ENCODE data around the gene DTX3. TPM values are rescaled to one million over a fixed set of nuclear protein-coding genes. Genes with fewer than 3 reads are reported as not detected.
"Not testable (repeated sequence)": the region's sequence is repeated elsewhere in the genome, so short reads cannot be mapped to it uniquely, and the experiment has no call there.

DTX3 gene
- total RNA-seq, 1 experiment from 2014 or later: 18.1 TPM

GRCh38 chr12:57631566-57632072 lies 27.0 kb downstream of the DTX3 start:
- H3K4me1 ChIP-seq (replicated peaks; ENCODE audit: insufficient read depth): peaks cover 8% of the 10 kb centered on the region; the same call in 1 of the 2 replicates
- no peaks in the 10 kb centered on the region for H3K9me2 ChIP-seq (ENCODE audit: insufficient read depth)
- no peaks in the 10 kb centered on the region for H3K9me3 ChIP-seq (ENCODE audit: insufficient read depth, low read depth)
- no TSS peak for BruUV-seq (replicated peaks)
- H3K36me3 ChIP-seq (ENCODE audit: low read depth): no peaks in the 10 kb centered on the region
- intact Hi-C loops (cut with micrococcal nuclease; ENCODE audit: unreplicated experiment): loop anchor here (5.0 kb wide), 2 partner anchors 61 to 169 kb away; partner anchors contain the start of gene OS9
- TF ChIP-seq, protein P1, sequence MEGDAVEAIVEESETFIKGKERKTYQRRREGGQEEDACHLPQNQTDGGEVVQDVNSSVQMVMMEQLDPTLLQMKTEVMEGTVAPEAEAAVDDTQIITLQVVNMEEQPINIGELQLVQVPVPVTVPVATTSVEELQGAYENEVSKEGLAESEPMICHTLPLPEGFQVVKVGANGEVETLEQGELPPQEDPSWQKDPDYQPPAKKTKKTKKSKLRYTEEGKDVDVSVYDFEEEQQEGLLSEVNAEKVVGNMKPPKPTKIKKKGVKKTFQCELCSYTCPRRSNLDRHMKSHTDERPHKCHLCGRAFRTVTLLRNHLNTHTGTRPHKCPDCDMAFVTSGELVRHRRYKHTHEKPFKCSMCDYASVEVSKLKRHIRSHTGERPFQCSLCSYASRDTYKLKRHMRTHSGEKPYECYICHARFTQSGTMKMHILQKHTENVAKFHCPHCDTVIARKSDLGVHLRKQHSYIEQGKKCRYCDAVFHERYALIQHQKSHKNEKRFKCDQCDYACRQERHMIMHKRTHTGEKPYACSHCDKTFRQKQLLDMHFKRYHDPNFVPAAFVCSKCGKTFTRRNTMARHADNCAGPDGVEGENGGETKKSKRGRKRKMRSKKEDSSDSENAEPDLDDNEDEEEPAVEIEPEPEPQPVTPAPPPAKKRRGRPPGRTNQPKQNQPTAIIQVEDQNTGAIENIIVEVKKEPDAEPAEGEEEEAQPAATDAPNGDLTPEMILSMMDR (conservative IDR thresholded peaks at IDR 0.05): no peak
- no peak for TF ChIP-seq EZH2 (IDR thresholded peaks at IDR 0.05; ENCODE audit: low read depth)
- ChIA-PET POLR2A (ENCODE audit: unreplicated experiment) (no interaction called here), CTCF (no interaction called here)
- H4K20me1 ChIP-seq (ENCODE audit: insufficient read depth): no peaks in the 10 kb centered on the region
- H2AFZ ChIP-seq: no peak overlapping the region
- H3F3A ChIP-seq (ENCODE audit: insufficient read depth, low read depth): no peaks in the 10 kb centered on the region
- DNase-seq: no peak
- no peaks in the 10 kb centered on the region for H3K79me2 ChIP-seq (ENCODE audit: low read depth)
- peak overlapping the region; percentile 90; the same call in 1 of the 2 replicates for H3K4me2 ChIP-seq
- no peak overlapping the region for H3K27ac ChIP-seq
- H3K27me3 ChIP-seq (ENCODE audit: insufficient read depth, low read depth): no peaks in the 10 kb centered on the region
- no peak overlapping the region; the same call in 1 of the 2 replicates for H3K4me3 ChIP-seq

DNA sequence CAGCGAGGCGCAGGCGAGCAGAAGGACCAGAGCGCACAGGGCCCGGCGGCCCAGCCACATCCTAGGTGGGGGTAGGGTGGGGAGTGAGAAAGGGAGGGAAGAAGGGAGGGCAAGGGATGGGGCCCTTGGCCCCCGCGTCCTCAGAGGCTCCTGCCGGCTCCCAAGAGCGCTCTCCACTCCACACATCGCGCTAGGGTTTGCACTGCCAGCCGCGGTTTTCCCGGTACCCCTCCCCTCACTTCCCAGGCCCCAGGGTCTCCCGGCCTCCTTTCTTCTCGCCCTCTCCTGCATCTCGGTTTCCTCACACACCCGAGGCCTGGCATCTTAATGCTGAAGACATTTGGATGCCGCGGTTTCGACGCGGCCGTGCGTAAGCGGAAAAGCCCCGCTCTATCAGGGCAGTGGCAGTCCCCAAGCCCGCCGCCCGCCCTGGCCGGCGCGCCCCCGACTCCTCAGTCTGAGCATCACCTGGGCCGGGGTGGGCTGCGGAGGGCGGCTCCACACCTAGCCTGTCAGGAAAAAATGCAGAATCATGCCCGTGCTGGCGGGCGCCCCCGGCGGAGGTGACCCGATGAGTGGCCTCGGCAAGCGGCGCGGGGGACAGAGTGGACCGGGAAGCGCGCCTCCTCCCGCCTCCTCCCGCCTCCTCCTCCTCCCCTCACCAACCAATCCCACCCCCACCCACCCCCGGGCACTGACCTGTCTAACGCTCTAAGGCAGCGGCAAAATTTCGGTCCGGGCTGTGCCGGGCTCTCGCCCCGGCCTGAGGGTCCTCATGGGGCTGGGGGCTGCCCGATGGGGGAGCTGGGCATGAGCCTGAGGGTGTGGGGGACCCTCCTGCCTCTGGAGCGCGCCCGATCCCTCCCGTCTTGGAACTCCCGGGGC lies 27.7 kb downstream of the DTX3 start:
- Histone ChIP-seq H3K9me2 (ENCODE audit: insufficient read depth) (no peaks in the 10 kb centered on the region), H4K20me1 (ENCODE audit: insufficient read depth) (no peaks in the 10 kb centered on the region), H3K4me3 (peak overlapping the region; percentile 64), H3K27me3 (ENCODE audit: insufficient read depth, low read depth) (no peaks in the 10 kb centered on the region), H2AFZ (peak overlapping the region; percentile 95), H3K4me2 (peak overlapping the region; percentile 90), H3F3A (ENCODE audit: insufficient read depth, low read depth) (no peaks in the 10 kb centered on the region), H3K79me2 (ENCODE audit: low read depth) (no peaks in the 10 kb centered on the region), H3K4me1 (replicated peaks; ENCODE audit: insufficient read depth) (peaks cover 8% of the 10 kb centered on the region; the same call in 1 of the 2 replicates), H3K27ac (no peak overlapping the region), H3K9me3 (ENCODE audit: insufficient read depth, low read depth) (no peaks in the 10 kb centered on the region), H3K36me3 (ENCODE audit: low read depth) (no peaks in the 10 kb centered on the region)
- BruUV-seq (replicated peaks): no TSS peak
- DNase-seq: peak in 1 of 2 experiments; percentile 19
- ChIA-PET POLR2A (ENCODE audit: unreplicated experiment) (no interaction called here), CTCF (interaction anchor here (0.7 kb wide), 1 partner anchor 114 kb away, joined by 3 read pairs; no protein-coding TSS in a partner anchor)
- TF ChIP-seq, protein P1 (conservative IDR thresholded peaks at IDR 0.05): no peak
- TF ChIP-seq EZH2 (IDR thresholded peaks at IDR 0.05; ENCODE audit: low read depth): no peak
- intact Hi-C loops (cut with micrococcal nuclease; ENCODE audit: unreplicated experiment): loop anchor here (5.0 kb wide), 2 partner anchors 60 to 170 kb away; partner anchors contain the start of gene OS9

DNA sequence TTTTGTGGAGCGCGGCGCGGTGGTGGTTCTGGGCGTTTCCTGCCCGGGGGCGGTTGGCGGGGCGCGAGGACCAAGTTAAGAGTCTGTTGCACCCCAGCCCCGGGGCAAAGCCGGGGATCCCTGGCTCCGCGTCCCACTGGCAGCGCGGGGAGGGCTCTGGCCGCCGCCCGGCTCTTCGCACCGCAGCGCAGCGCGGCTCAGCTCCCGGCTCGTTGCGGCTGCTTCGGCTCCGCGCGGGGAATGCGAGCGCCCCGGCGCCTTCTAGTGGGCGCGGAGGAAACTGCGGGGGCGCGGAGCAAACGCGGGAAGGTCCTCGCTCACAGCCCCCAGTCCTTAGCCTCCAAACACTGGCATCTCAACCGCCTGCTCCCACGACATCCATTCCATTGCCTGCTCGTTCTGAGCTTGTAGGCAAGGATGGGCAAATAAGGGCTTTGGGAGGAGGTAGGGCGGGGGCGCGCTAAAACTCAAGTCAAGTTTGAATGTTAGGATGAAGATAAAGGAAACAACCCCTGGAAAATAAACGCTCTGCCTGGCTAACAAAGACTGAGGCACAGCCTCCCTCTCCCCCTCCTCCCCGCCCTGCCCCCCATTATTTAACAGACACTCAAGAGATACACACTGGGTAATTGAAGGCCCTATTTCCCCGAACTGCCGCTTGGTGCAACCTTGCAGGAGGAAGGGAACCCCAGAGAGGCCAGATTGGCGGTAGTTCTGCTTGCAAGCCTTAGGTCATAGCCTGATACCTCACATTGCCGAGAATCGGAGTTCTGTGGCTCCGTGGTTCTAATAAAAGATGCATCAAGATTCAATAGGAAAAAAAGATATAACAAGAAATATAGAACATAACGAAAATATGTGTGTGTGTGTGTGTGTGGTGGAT lies 28.6 kb downstream of the DTX3 start, which contains the start of gene B4GALNT1:
Gene B4GALNT1, minus strand, starts transcription at position 244 of the 883 bp plus-strand sequence. CDS start 1,069 bp downstream, outside the sequence.
- BruUV-seq (replicated peaks): no TSS peak
- Histone ChIP-seq H3K36me3 (ENCODE audit: low read depth) (no peaks in the 10 kb centered on the region), H3K4me1 (replicated peaks; ENCODE audit: insufficient read depth) (peaks cover 8% of the 10 kb centered on the region; the same call in 1 of the 2 replicates), H3K27me3 (ENCODE audit: insufficient read depth, low read depth) (no peaks in the 10 kb centered on the region), H3K4me2 (peak within 1 kb of the TSS; percentile 90), H3K9me3 (ENCODE audit: insufficient read depth, low read depth) (no peaks in the 10 kb centered on the region), H2AFZ (peak within 1 kb of the TSS; percentile 95), H3K27ac (no peak within 1 kb of the TSS), H3K79me2 (ENCODE audit: low read depth) (no peaks in the 10 kb centered on the region), H3F3A (ENCODE audit: insufficient read depth, low read depth) (no peaks in the 10 kb centered on the region), H4K20me1 (ENCODE audit: insufficient read depth) (no peaks in the 10 kb centered on the region), H3K4me3 (peak within 1 kb of the TSS; percentile 64), H3K9me2 (ENCODE audit: insufficient read depth) (no peaks in the 10 kb centered on the region)
- CTCF ChIA-PET: interaction anchor here (0.7 kb wide), 1 partner anchor 113 kb away, joined by 3 read pairs; no protein-coding TSS in a partner anchor
- POLR2A ChIA-PET (ENCODE audit: unreplicated experiment): no interaction called here
- intact Hi-C loops (cut with micrococcal nuclease; ENCODE audit: unreplicated experiment): loop anchor here (1.0 to 5.0 kb wide), 3 partner anchors 50 to 171 kb away; partner anchors contain the start of gene OS9
- DNase-seq: peak; percentile 40 to 72
- TF ChIP-seq EZH2 (IDR thresholded peaks at IDR 0.05; ENCODE audit: low read depth): no peak
- TF ChIP-seq, protein P1 (conservative IDR thresholded peaks at IDR 0.05): peak; percentile 83

- H3K9me3 ChIP-seq (ENCODE audit: insufficient read depth, low read depth); H3K4me1 ChIP-seq (replicated peaks; ENCODE audit: insufficient read depth); H3K79me2 ChIP-seq (ENCODE audit: low read depth); H4K20me1 ChIP-seq (ENCODE audit: insufficient read depth); H3K36me3 ChIP-seq (ENCODE audit: low read depth); H3K4me3 ChIP-seq; H3K9me2 ChIP-seq (ENCODE audit: insufficient read depth); intact Hi-C loops (cut with micrococcal nuclease; ENCODE audit: unreplicated experiment); H3K4me2 ChIP-seq; BruUV-seq (replicated peaks); POLR2A ChIA-PET (ENCODE audit: unreplicated experiment); DNase-seq; H3K27ac ChIP-seq; H3F3A ChIP-seq (ENCODE audit: insufficient read depth, low read depth); H2AFZ ChIP-seq: not testable (repeated sequence)
- peaks cover 24% of the 10 kb centered on the region for H3K27me3 ChIP-seq (ENCODE audit: insufficient read depth, low read depth)
- CTCF ChIA-PET: interaction anchor here (0.7 kb wide), 1 partner anchor 182 kb away, joined by 8 read pairs; the partner anchor contains the start of gene INHBE
Measured at GRCh38 chr12:57636731-57637130, 32.1 kb downstream of the DTX3 start.

All from PC-9 (cell line).